Activated CD4-positive, alpha-beta T cell treated with anti-CD3 and anti-CD28 coated beads, Interleukin-2, amount 50 U/mL, for 4 hours (primary cell): Measurements from ENCODE around the gene QPRT.
"Not testable (repeated sequence)": the region's sequence is repeated elsewhere in the genome, so short reads cannot be mapped to it uniquely, and the experiment has no call there.

Experiments used
- DNase-seq, 2 experiments: peaks; one replicate each; pipeline ENCODE4 v3.0.0-alpha.2; 2020

QPRT gene

DNA sequence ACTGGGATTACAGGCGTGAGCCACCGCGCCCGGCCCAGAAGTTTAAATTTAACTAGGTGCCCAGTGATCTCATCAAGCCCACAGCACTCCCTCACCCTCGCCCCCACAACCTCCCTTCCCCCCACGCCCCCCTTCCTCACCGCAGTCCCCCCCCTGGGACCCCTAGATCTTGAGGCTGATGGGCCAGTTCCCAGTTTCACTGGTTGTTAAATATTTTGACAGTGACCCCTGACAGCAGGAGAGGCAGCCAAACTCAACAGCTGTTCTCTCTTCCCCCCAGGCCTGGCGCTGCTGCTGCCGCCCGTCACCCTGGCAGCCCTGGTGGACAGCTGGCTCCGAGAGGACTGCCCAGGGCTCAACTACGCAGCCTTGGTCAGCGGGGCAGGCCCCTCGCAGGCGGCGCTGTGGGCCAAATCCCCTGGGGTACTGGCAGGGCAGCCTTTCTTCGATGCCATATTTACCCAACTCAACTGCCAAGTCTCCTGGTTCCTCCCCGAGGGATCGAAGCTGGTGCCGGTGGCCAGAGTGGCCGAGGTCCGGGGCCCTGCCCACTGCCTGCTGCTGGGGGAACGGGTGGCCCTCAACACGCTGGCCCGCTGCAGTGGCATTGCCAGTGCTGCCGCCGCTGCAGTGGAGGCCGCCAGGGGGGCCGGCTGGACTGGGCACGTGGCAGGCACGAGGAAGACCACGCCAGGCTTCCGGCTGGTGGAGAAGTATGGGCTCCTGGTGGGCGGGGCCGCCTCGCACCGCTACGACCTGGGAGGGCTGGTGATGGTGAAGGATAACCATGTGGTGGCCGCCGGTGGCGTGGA lies 15.6 kb downstream of the QPRT start:
- no peak for DNase-seq

DNA sequence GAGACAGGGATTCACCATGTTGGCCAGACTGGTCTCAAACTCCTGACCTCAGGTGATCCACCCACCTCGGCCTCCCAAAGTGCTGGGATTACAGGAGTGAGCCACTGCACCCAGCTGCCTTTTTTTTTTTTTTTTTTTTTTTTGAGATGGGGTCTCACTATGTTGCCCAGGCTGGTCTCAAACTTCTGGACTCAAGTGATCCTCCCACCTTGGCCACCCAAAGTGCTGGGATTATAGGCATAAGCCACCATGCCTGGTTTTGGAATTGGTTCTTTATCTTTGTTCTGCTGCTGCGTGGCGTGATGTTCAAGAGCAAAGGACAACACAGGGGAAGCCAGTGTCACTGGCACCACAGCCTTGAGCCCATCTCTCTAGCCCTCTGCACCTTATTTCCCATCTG lies 16.7 kb downstream of the QPRT start:
- not testable (repeated sequence) for DNase-seq

DNA sequence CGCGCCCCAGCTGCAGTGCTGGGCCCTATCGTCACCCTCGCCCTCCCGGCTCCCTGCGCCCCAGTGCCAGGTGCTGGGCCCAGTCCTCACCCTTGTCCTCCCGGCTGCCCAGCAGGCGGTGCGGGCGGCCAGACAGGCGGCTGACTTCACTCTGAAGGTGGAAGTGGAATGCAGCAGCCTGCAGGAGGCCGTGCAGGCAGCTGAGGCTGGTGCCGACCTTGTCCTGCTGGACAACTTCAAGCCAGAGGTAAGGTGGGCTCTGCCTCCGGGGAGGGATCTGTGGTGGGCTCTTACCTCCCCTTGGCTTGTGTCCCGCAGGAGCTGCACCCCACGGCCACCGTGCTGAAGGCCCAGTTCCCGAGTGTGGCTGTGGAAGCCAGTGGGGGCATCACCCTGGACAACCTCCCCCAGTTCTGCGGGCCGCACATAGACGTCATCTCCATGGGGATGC lies 17.9 kb downstream of the QPRT start:
- no peak for DNase-seq

DNA sequence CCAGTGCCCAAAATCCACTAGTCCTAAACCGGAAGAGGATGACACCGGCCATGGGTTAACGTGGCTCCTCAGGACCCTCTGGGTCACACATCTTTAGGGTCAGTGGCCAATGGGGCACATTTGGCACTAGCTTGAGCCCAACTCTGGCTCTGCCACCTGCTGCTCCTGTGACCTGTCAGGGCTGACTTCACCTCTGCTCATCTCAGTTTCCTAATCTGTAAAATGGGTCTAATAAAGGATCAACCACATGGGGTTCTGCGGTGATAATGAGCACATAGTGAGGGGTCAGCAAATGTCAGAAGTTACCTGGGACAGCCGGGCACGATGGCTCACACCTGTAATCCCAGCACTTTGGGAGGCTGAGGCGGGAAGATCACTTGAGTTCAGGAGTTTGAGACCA lies 18.4 kb downstream of the QPRT start:
- DNase-seq, result no peak

DNA sequence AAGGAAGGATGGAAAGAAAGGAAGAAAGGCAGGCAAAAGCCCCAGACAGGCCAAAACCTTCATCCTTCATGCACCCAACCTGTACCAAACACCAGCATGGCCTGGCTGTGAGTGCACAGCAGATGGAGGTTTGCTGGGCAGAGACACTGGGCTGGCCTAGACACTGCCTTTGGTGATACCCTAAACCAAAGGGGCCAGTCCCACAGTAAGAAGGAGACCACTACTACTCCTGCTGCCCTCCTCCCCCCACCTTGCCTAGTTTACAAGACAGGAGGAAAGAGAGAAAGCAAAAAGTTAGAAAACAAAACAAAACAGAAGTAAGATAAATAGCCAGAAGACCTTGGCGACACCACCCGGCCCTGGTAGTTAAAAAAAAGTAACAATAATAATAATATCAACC lies 19.1 kb downstream of the QPRT start:
- no peak for DNase-seq

DNA sequence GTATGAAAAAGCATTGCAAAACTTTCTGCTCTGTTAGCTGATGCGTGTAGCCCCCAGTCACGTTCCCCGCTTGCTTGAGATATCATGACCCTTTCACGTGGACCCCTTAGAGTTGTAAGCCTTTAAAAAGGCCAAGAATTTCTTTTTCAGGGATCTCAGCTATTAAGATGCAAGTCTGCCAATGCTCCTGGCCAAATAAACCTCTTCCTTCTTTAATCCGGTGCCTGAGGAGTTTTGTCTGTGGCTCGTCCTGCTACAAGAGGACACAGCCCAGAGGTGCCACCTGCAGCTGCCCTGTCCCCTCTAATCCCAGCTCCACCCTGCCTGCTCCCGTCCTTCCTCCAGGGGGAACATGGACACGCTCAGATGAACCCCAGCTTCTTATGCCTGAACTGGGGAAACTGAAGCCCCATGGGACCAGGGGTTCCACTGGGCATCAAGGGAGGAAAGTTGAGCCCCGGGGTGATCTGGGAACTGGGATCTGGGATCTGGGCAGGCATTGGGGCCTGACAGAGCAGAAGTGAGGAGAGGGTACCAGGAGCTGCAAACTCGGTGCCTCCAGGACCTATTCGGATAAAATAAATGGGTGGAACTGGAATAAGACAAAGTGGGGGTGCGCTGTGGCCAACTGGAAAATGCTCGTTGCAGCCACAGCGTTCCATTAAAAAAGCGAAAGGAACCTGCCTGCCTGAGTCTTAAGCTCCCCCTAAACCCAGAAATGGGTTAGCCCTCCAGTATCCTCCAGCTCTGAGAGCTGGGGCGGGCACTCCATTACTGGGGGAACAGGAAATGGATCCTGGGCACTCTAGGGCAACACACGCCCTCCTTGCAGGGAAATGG lies 19.7 kb downstream of the QPRT start:
- DNase-seq, result no peak

DNA sequence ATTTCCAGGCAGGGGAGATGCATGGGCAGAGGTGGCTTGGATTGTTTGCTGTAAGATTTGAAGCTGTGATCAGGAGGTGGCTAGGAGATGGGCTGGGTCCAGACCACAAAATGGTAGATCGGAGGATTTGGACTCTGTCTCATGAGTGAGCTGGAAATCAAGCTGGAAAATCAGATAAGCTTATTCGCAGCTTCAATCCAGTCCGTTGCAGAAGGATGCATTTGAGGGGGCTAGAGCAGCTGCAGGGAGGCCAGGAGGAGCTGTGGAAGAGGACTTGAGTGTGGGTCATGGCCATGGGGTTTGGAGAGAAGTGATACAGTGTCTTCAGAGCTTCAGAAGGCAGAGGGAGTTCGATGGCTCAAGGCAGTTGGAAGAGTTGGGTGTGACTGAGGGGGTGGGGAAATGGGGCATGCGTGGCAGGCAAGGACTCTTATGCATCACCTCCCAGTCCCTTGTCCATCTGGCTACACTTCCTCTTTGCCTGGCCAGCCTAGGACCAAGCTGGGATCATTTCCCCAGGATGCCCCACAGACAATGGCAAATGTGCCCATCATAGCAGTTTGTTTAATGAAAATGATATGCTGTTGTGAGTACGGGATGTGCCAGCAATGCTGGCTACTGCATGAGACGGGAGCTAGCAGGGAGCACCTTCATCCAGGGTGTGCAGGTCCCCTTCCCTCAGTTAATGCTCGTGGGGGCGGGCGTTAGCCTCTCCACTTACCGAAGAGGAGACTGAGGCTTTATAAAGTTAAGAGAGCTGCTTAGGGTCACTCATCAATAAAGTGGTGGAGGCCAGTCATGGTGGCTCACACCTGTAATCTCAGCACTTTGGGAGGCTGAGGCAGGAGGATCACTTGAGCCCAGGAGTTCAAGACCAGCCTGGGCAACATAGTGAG lies 20.6 kb downstream of the QPRT start:
- no peak for DNase-seq

DNA sequence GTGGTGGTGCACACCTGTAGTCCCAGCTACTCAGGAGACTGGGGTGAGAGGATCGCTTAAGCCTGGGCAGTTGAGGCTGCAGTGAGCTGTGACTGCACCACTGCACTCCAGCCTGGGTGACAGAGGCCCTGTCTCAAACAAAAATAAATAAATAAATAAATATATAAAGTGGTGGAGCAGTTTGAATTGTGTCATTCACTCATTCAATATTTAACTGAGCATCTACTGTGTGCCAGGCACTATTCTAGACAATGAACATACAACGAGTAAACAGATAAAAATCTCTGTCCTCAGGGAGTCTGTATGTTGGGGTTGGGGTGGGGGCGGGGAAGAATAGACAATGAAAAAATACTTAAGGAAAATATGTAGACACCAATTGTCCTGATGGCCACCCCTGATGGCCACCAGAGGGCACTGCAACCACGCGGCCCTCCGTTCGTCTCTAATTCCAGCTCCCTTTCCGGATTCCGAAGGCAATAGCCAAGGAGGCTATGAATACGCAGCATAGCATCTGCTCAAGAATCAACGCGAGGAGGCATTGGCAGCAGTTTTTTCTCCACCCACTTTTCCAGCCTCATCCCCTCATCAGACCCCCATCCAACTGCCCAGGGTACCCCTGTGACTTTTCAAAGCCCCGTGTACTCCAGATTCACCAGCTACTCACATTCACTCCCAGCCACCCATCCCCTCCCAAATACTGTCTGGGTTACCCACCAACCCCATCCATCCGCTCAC lies 21.4 kb downstream of the QPRT start:
- DNase-seq, result peak; percentile 66 to 68

DNA sequence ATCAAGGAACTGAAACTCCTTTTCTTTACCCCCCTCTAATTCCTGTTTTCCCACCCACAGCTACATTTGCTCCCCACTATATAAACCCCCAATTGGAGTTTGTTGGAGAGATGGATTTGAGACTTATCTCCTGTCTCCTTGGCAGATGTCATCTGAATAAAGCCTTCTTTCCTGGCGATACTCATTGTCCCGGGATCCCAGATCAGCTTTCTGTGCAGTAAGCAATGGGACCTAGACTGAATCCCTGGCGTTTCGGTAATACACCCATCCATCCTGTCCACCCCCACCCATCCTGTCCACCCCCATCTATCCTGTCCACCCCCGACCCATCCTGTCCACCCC lies 22.2 kb downstream of the QPRT start:
- no peak for DNase-seq

DNA sequence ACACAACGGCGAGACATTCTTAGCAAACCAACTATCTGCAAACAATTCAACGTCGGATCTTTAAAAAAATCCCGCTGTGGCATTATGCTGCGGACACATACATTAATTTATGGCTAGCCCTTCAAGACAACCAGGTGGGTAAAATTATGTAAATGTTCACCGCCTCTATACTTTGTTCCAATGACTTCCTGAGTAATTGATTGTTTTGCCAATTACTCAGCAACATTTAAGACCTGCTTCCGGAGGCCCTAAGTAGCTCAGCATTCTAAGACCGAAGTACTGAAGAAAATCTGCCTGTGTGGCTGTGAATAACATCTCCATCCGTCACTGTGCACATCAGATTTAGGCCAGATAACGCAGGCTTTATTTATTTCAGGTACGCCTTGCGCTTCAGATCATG lies 23.3 kb downstream of the QPRT start:
- no peak for DNase-seq

DNA sequence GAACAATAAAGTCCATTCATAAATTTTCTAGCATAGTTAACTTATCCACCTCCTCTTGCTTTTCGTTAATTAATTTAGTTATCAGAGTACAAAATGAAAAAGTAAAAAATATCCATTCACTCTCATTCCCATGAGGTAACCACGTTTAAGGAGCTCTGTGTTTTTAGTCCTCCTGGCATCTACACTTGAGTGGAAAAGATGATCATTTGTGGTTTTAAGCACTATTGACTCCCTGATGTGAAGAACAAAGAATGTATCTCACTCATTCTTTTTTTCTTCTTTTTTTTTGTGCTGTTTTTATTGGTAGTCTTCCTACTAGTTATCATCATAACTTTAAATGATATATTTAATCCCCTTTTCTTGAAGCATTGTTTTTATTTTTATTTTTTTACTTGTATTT lies 26.1 kb downstream of the QPRT start:
- no peak for DNase-seq

DNA sequence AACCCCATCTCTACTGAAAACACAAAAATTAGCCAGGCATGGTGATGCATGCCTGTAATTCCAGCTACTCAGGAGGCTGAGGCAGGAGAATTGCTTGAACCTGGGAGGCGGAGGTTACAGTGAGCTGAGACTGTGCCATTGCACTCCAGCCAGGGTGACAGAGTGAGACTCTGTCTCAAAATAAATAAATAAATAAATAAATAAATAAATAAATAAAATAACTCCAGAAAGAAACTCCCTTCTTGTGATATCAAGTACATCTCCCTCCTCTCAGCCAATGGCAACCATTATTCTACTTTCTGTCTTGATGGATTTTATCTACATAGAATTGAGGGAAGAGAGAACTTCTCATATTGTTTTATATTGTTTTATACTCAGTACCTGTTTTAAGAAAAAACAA lies 28.2 kb downstream of the QPRT start:
- not testable (repeated sequence) for DNase-seq

DNA sequence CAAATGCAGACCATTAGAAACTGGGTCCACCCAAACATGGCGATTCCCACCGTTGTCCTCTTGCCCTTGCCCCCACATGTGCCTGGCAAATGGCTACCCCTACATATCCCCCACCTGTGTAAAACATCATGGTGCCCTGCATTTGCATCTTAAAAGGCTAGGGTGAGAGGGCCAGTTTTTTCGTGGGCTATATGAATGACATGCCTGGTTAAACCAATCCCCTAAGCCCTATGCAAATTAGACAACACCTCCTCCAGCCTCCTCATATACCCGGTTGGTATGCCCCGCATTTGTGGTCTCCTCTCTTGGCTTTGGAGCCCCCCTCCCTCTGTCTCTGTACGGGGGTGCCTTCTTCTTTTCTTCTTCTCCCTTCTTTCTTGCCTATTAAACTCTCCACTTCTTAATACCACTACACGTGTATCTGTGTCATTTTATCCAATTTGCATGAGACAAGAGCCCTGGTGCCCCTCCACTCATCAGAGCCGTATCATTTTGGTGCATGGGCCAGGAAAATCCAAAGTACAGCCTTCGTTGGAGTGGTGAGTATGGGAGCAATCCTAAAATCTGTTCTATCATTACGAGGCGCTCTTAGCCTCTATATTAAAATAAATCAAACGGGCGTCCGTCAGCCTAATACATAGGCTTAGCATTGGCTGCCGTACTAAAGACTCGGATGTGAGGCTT lies 30.1 kb downstream of the QPRT start:
- DNase-seq, result no peak

DNA sequence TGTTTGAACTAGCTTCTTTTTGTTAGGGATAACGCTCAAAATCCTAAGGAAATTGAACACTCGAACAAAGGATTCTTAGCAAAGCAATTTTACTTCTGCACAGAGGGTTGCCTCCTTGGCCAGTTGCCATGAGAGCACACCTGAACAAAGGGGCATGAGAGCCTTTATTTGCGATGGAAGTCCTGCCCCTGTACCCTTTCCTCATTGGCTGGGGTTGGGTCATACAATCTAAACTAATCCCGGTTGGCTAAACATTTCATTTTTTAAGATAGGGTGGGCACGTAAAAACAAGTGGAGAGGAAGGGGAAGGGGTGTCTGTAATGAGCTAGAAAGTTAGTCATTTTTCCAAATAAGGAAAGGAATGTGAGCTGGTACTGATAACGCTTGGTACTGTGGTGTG lies 30.7 kb downstream of the QPRT start:
- DNase-seq, result not testable (repeated sequence)

DNA sequence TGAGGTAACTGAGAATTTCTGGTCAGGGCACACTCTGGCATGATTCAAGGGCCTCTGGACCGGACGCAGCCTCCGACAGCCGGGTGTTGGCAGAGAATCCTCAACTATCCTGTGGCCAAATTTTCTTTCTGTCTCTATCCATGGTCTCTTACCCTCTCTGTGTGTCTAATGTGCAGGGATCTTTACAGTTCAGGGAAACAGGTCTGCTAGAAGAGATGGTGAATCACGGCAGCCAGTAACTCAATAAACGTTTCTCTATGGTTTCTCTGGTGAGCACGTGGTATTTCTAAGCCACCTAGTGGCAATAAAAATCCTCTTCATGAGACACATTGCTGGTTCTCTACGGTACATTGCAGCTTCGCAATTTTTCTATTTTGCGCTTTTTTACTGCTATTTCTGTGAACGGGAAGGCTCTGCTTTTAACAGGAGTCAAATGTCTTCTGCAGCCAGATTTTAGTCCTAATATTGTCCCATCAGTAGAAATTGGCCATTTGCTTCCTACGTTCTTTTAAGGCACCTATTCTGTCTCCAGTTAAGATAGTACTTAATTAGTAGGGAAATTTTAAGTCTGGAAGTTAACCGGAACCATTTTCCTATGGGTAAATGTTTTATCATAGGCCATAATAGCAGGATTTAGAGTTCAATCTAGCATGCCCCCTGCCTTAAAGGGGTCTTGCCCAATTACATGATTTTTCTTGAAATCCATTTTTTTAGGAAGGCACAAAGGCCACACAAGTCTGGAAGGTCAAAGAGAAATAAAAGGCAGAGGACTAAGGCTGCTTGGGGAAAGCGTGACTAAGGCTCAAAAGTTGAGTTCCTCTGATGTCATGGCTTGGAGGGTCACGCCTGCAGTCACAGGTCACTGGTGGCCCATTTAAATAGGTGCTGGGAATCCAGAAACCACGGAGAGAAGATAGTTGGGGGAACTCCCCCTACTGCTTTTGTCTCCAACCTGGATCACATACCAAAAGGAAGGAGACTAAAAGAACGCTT lies 31.5 kb downstream of the QPRT start:
- DNase-seq, result no peak

DNA sequence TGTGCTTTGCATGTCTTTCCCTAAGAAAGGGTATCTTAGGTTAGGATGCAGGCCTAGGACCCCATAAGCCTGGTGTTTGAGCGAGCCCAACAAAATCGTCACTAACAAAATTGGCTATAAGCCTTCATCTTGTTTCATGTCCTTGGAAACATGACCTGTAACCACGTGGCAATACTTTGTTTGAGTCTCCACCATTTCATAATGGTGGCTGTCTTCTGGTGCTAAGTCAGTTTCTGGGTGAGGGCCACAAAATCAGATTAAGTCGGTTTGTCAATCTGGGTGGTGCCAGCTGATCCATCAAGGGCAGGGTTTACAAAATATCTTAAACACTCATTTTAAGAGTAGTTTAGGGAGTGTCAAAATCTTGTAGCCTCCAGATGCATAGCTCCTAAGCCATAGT lies 33.8 kb downstream of the QPRT start:
- no peak for DNase-seq

DNA sequence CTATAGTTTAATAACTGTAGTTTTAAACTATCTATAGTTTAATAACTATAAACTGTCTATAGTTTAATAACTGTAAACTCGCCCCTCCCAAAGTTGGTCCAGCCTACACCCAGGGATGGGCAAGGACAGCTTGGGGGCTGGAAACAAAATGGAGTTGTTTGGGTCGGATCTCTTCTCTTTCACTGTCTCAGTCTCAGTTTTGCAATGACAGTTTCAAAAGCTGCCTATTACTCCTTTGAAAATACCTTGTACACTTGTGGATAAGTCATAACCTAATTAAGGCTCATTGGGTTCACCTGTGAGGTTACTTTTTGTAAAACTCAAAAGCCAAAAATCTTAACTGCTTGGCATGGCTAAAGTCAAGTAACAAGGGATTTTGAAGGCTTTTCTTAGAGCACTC lies 35.4 kb downstream of the QPRT start:
- DNase-seq, result no peak

DNA sequence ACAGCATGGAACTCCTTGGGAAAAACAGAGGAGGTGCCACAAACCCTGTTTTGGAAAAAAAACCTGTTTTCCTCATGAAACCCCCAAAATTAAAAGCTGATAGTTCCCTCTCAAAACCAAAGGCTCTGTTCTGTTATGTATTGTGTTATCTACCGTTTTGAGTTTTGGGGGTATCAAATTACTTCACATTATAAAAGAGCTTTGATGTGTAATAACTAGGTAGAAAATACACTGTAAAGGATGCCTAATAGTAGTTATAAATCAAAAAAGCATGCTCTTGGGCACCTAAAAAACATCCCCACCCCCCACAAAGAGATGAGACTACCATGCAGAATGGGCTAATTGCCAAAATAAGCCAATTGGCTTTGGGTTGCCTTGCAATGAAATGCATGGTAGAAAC lies 36.0 kb downstream of the QPRT start:
- DNase-seq, result no peak

DNA sequence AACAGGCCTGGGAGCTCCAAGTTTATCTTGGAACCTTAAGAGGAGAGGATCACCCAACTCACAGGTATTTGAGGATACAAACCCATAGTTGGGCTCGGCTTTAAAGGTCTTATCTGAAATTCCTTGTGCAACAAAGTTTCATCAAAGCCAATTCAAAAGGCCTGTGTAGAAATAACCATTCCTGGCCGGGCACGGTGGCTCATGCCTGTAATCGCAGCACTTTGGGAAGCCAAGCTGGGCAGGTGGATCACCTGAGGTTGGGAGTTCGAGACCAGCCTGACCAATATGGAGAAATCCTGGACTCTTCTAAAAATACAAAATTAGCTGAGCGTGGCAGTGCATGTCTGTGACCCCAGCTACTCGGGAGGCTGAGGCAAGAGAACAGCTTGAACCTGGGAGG lies 38.1 kb downstream of the QPRT start:
- no peak for DNase-seq

DNA sequence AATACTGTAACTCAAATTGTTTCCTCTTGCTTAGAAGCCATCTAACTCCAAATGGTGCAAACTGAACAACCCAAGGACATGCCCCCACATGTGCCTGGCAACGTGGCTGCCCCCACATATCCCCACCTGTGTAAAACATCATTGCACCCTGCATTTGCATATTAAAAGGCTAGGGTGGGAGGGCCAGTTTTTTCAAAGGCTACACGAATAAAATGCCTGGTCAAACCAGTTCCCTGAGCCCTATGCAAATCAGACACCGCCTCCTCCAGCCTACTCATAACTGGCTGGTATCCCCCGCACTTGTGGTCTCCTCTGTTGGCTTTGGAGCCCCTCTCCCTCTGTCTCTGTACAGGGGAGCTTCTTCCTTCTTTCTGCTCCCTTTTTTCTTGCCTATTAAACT lies 40.1 kb downstream of the QPRT start:
- DNase-seq, result no peak

DNA sequence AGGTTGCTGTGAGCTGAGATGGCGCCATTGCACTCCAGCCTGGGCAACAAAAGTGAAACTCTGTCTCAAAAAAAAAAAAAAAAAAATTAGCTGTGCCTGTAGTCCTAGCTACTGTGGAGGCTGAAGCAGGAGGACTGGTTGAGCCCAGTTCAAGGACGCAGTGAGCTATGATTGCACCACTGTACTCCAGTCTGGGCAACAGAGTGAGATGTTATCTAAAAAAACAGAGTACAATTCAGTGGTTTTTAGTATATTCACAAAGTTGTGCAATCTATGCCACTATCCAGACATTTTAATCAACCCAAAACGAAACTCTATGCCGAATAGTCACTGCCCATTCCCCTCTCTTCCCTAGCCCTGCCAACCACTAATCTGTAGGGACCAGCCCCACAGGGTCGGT lies 41.7 kb downstream of the QPRT start:
- no peak for DNase-seq
